Astrocyte (in vitro differentiated cells and primary cell): Measurements from ENCODE around the gene CUL5. TPM values are rescaled to one million over a fixed set of nuclear protein-coding genes. Genes with fewer than 3 reads are reported as not detected.

Experiments used
- DNase-seq: peaks from one replicate; pipeline ENCODE4 v3.0.0-alpha.2; 2010; ENCODE audit warnings: low read depth
- FAIRE-seq: peaks from 2 replicates; lab custom pipeline; 2011; peaks lifted over from hg19 to GRCh38; lab: Jason Lieb, UNC
- H2AFZ ChIP-seq: 2 replicates; pipeline ENCODE4 v1.6.0; 2012; ENCODE audit warnings: low read depth, low read length, inconsistent platforms
- H3K27ac ChIP-seq: 2 replicates; pipeline ENCODE4 v1.5.1; 2011; ENCODE audit warnings: low read depth, low read length, inconsistent platforms
- H3K27me3 ChIP-seq: 2 replicates; pipeline ENCODE4 v1.6.0; 2011; ENCODE audit warnings: low read length, inconsistent platforms; ENCODE audit not compliant: insufficient read depth
- H3K36me3 ChIP-seq: 2 replicates; pipeline ENCODE4 v1.5.1; 2011; ENCODE audit warnings: low read length, inconsistent platforms; ENCODE audit not compliant: insufficient read depth
- H3K4me1 ChIP-seq: 2 replicates; pipeline ENCODE4 v1.5.1; 2011; ENCODE audit warnings: low read length, inconsistent platforms; ENCODE audit not compliant: insufficient read depth
- H3K4me2 ChIP-seq: 2 replicates; pipeline ENCODE4 v1.6.0; 2012; ENCODE audit warnings: low read length, inconsistent platforms
- H3K4me3 ChIP-seq: 2 replicates; pipeline ENCODE4 v1.5.1; 2011; ENCODE audit warnings: low read depth, mild to moderate bottlenecking, low read length, inconsistent platforms; ENCODE audit not compliant: insufficient read depth
- H3K79me2 ChIP-seq: 2 replicates; pipeline ENCODE4 v1.6.0; 2012; ENCODE audit warnings: mild to moderate bottlenecking, low read length, inconsistent platforms; ENCODE audit not compliant: insufficient read depth
- H3K9ac ChIP-seq: 2 replicates; pipeline ENCODE4 v1.6.0; 2012; ENCODE audit warnings: mild to moderate bottlenecking, low read length, inconsistent platforms
- H3K9me3 ChIP-seq: 2 replicates; pipeline ENCODE4 v1.5.1; 2012; ENCODE audit warnings: low read depth, mild to moderate bottlenecking, low read length, inconsistent platforms; ENCODE audit not compliant: insufficient read depth
- H4K20me1 ChIP-seq: 2 replicates; pipeline ENCODE4 v1.6.0; 2012; ENCODE audit warnings: low read length, inconsistent platforms; ENCODE audit not compliant: insufficient read depth
- H3K27ac Mint-ChIP-seq: one replicate; pipeline ENCODE4 v1.8.0; 2021; ENCODE audit warnings: mild to moderate bottlenecking, mixed read lengths; ENCODE audit not compliant: unreplicated experiment
- H3K27me3 Mint-ChIP-seq: one replicate; pipeline ENCODE4 v1.8.0; 2021; ENCODE audit warnings: low read depth, mixed read lengths; ENCODE audit not compliant: unreplicated experiment
- H3K36me3 Mint-ChIP-seq: one replicate; pipeline ENCODE4 v1.8.0; 2021; ENCODE audit warnings: low read depth, mixed read lengths; ENCODE audit not compliant: unreplicated experiment
- H3K4me1 Mint-ChIP-seq: one replicate; pipeline ENCODE4 v1.8.0; 2021; ENCODE audit warnings: low read depth, mixed read lengths; ENCODE audit not compliant: unreplicated experiment
- H3K4me3 Mint-ChIP-seq: one replicate; pipeline ENCODE4 v1.8.0; 2021; ENCODE audit warnings: mild to moderate bottlenecking, moderate library complexity, mixed read lengths; ENCODE audit not compliant: unreplicated experiment
- H3K9me3 Mint-ChIP-seq: one replicate; pipeline ENCODE4 v1.8.0; 2021; ENCODE audit warnings: mild to moderate bottlenecking, mixed read lengths; ENCODE audit not compliant: unreplicated experiment
- CTCF ChIP-seq: IDR thresholded peaks from 2 replicates; pipeline ENCODE4 v1.5.1; 2011; ENCODE audit warnings: low read depth, mild to moderate bottlenecking, inconsistent platforms, low read length, moderate library complexity; ENCODE audit not compliant: insufficient read depth
- EZH2 ChIP-seq: IDR thresholded peaks from 2 replicates; pipeline ENCODE4 v1.6.1; 2012; ENCODE audit warnings: mild to moderate bottlenecking, low read length, inconsistent platforms; ENCODE audit not compliant: insufficient read depth
- total RNA-seq: library from RNA; stranded (reverse); gene quantifications from 2 replicates; pipeline ENCODE4 v1.2.1, GENCODE V29; 2021

The CUL5 gene
- total RNA-seq, 1 donor from 2014 or later = 40.9 TPM

- H4K20me1 ChIP-seq = peaks cover 3% of the 10 kb centered on the region
- no peaks in the 10 kb centered on the region for H3K9me3 ChIP-seq
- peaks cover 15% of the 10 kb centered on the region for H3K36me3 Mint-ChIP-seq
- H2AFZ ChIP-seq = no peak overlapping the region
- no peaks in the 10 kb centered on the region for H3K79me2 ChIP-seq
- H3K4me2 ChIP-seq = no peak overlapping the region
- no peak for TF ChIP-seq EZH2
- no peaks in the 10 kb centered on the region for H3K4me1 Mint-ChIP-seq
- H3K4me3 ChIP-seq = no peak overlapping the region
- H3K4me1 ChIP-seq = no peaks in the 10 kb centered on the region
- H3K27ac Mint-ChIP-seq = no peak overlapping the region
- H3K27ac ChIP-seq = no peak overlapping the region
- H3K36me3 ChIP-seq = peaks cover 6% of the 10 kb centered on the region
- no peaks in the 10 kb centered on the region for H3K27me3 ChIP-seq
- H3K9me3 Mint-ChIP-seq = no peaks in the 10 kb centered on the region
- no peak overlapping the region for H3K4me3 Mint-ChIP-seq
- H3K27me3 Mint-ChIP-seq = no peaks in the 10 kb centered on the region
- no peak for FAIRE-seq
- DNase-seq = no peak
- no peak overlapping the region for H3K9ac ChIP-seq
Observed at GRCh38 chr11:108084811-108085210, 76.1 kb downstream of the CUL5 start.

- H3K27ac Mint-ChIP-seq = no peak overlapping the region
- peaks cover 12% of the 10 kb centered on the region for H3K36me3 Mint-ChIP-seq
- H3K4me1 Mint-ChIP-seq = no peaks in the 10 kb centered on the region
- Histone ChIP-seq H3K4me1 (no peaks in the 10 kb centered on the region), H3K4me2 (no peak overlapping the region), H2AFZ (no peak overlapping the region), H3K9ac (no peak overlapping the region), H3K27ac (no peak overlapping the region), H3K27me3 (no peaks in the 10 kb centered on the region), H3K79me2 (no peaks in the 10 kb centered on the region), H3K36me3 (peaks cover 6% of the 10 kb centered on the region), H4K20me1 (peaks cover 3% of the 10 kb centered on the region), H3K9me3 (no peaks in the 10 kb centered on the region), H3K4me3 (no peak overlapping the region)
- TF ChIP-seq EZH2 (no peak), CTCF (no peak)
- H3K9me3 Mint-ChIP-seq = no peaks in the 10 kb centered on the region
- no peak overlapping the region for H3K4me3 Mint-ChIP-seq
- FAIRE-seq (no peak), DNase-seq (no peak)
- H3K27me3 Mint-ChIP-seq = no peaks in the 10 kb centered on the region
Observed at GRCh38 chr11:108085672-108086071, 77.0 kb downstream of the CUL5 start.

GRCh38 chr11:108092134-108092533, 83.4 kb downstream of the CUL5 start:
- H3K4me1 Mint-ChIP-seq = no peaks in the 10 kb centered on the region

More at GRCh38 chr11:108092134-108092533, 83.4 kb downstream of the CUL5 start:
- peaks cover 2% of the 10 kb centered on the region for H3K36me3 Mint-ChIP-seq
- Histone ChIP-seq H3K4me1 (no peaks in the 10 kb centered on the region), H3K9ac (no peak overlapping the region), H3K9me3 (no peaks in the 10 kb centered on the region), H3K36me3 (peaks cover 14% of the 10 kb centered on the region), H3K27me3 (no peaks in the 10 kb centered on the region), H3K4me2 (no peak overlapping the region), H3K4me3 (no peak overlapping the region), H3K79me2 (no peaks in the 10 kb centered on the region), H4K20me1 (no peaks in the 10 kb centered on the region), H3K27ac (no peak overlapping the region), H2AFZ (no peak overlapping the region)
- FAIRE-seq (no peak), DNase-seq (no peak)
- H3K9me3 Mint-ChIP-seq = no peaks in the 10 kb centered on the region
- H3K27me3 Mint-ChIP-seq = no peaks in the 10 kb centered on the region
- TF ChIP-seq CTCF (no peak), EZH2 (no peak)
- no peak overlapping the region for H3K27ac Mint-ChIP-seq
- no peak overlapping the region for H3K4me3 Mint-ChIP-seq
